ENCODE results near the gene NDRG4. TPM values are rescaled to one million over a fixed set of nuclear protein-coding genes. Genes with fewer than 3 reads are reported as not detected.

NDRG4 gene
- polyA plus RNA-seq, 1 of the 3 experiments (the other 2 are of a cell fraction), result 52.0 TPM

- Histone ChIP-seq H2AFZ (ENCODE audit: low read depth) (no peak overlapping the region; the same call in 1 of the 2 replicates), H3K9ac (no peak overlapping the region), H3K36me3 (replicated peaks in 1 of 2; ENCODE audit: control insufficient read depth in 1 of 2, insufficient read depth in 2 of 2, low read length in 1 of 2) (no peaks in the 10 kb centered on the region), H3K4me3 (ENCODE audit: low read depth in 2 of 2, low read length in 1 of 2) (peak overlapping the region; percentile 49 to 58), H3K9me2 (no peaks in the 10 kb centered on the region), H3K27me3 (ENCODE audit: insufficient read depth) (peaks cover 38% of the 10 kb centered on the region), H4K20me1 (ENCODE audit: insufficient read depth) (no peaks in the 10 kb centered on the region), H3K4me2 (peak overlapping the region; percentile 89), H3K9me3 (no peaks in the 10 kb centered on the region), H3K79me2 (ENCODE audit: insufficient read depth) (no peaks in the 10 kb centered on the region), H3K27ac (ENCODE audit: low read depth in 2 of 2, low read length in 1 of 2) (no peak overlapping the region), H3K4me1 (ENCODE audit: control insufficient read depth in 1 of 2, insufficient read depth in 2 of 2, low read depth in 1 of 2, low read length in 1 of 2) (peaks cover 0 to 5% of the 10 kb centered on the region in 2 experiments; a peak in 1 of 4 replicates), H3F3A (replicated peaks; ENCODE audit: insufficient read depth) (no peaks in the 10 kb centered on the region)
- DNase-seq, result peak; percentile 85
- 92% methylated on average over 14 of the region's 113 CpGs for WGBS (ENCODE audit: low lambda C conversion rate)
- TF ChIP-seq RCOR1 (IDR thresholded peaks at IDR 0.05; ENCODE audit: low read length) (no peak), NFIC (IDR thresholded peaks at IDR 0.05; ENCODE audit: borderline replicate concordance) (no peak), USF1 (IDR thresholded peaks at IDR 0.05; ENCODE audit: borderline replicate concordance, low read depth) (no peak), GABPA (IDR thresholded peaks at IDR 0.05; ENCODE audit: low read depth) (no peak), YY1 (IDR thresholded peaks at IDR 0.05; ENCODE audit: low read depth) (no peak), IRF3 (IDR thresholded peaks at IDR 0.05; ENCODE audit: low read depth, low read length) (no peak), PBX3 (IDR thresholded peaks at IDR 0.05) (no peak), MAX (IDR thresholded peaks at IDR 0.05; ENCODE audit: low read depth) (no peak), ELF1 (IDR thresholded peaks at IDR 0.05) (no peak), TEAD4 (IDR thresholded peaks at IDR 0.05; ENCODE audit: borderline replicate concordance, insufficient read depth) (no peak), TCF12 (IDR thresholded peaks at IDR 0.05) (no peak), RAD21 (IDR thresholded peaks at IDR 0.05; ENCODE audit: low read length) (no peak), RXRA (IDR thresholded peaks at IDR 0.05; ENCODE audit: borderline replicate concordance, low read depth) (no peak), SMC3 (IDR thresholded peaks at IDR 0.05; ENCODE audit: low read depth, low read length) (no peak), EP300 (IDR thresholded peaks at IDR 0.05; ENCODE audit: borderline replicate concordance in 1 of 2, low read depth in 1 of 2, low read length in 1 of 2) (no peak), EZH2phosphoT487 (IDR thresholded peaks at IDR 0.05; ENCODE audit: borderline replicate concordance, low read depth) (no peak), REST (IDR thresholded peaks at IDR 0.05; ENCODE audit: low read depth, low read length) (no peak), NRF1 (IDR thresholded peaks at IDR 0.05; ENCODE audit: low read depth, low read length) (no peak), FOXJ3 (CRISPR knock-in tag; IDR thresholded peaks at IDR 0.05) (no peak)
- ChIA-PET CTCF (interaction anchor here (0.5 to 3.3 kb wide), 6 partner anchors 9 to 193 kb away, joined by 3 to 16 read pairs (median 4); no protein-coding TSS in a partner anchor), POLR2A (no interaction called here)
Observed at GRCh38 chr16:58462997-58463941, 36.7 kb upstream of the NDRG4 start.

Measured in SK-N-SH (cell line).